NCI-H2196 (cell line): Measurements from ENCODE around the gene CLEC14A.

Source experiments
- DNase-seq: peaks from one replicate; lab custom pipeline; 2025; ENCODE audit not compliant: unreplicated experiment; lab: John Stamatoyannopoulos, UW

Gene CLEC14A, protein sequence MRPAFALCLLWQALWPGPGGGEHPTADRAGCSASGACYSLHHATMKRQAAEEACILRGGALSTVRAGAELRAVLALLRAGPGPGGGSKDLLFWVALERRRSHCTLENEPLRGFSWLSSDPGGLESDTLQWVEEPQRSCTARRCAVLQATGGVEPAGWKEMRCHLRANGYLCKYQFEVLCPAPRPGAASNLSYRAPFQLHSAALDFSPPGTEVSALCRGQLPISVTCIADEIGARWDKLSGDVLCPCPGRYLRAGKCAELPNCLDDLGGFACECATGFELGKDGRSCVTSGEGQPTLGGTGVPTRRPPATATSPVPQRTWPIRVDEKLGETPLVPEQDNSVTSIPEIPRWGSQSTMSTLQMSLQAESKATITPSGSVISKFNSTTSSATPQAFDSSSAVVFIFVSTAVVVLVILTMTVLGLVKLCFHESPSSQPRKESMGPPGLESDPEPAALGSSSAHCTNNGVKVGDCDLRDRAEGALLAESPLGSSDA

GRCh38 chr14:38255673-38256532 is at the start of gene CLEC14A:
TSS of gene CLEC14A (minus strand) at chr14:38256093. CDS start at chr14:38256022, 71 bp downstream.
- no peak for DNase-seq

- no peak for DNase-seq
These were observed 47.1 kb upstream of the CLEC14A start for GRCh38 chr14:38302966-38303365.

DNA sequence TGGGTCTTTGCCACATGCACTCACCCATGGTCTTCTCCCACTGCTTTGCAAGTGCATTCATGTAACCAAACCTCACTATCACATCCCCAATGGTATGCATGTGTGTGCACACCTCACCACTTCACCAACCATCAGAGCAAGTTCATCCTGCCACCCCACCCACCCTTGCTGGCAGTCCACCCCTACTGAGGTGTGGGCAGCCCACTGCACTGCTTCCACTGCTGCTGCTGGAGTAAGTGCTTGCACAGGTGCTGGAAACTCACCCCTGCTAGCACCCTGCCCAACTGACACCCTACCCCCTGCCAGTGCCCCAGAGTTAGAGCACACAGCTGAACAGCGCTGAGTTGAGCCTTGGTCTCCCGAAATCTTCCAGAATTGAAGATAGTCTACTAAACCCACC is 46.1 kb upstream of the CLEC14A start:
- DNase-seq: no peak

DNA sequence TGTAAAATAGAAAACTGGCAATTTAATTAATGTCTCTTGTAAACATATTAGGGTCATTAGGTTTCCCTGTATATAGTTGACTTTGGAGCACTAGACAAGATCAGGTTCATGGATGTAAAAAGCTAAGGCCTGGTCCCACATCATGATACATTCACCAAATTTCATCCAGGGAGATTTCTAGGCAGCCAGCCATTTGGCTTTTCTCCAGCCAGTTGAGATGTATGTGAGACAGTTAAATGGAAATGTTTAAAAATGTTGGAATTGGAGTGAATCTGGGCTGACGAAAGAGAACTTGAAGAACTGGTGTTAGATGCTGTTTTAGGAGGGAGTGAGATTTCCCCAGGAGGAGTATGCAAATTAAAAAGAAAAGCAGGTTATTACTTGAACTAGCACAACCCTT is 41.8 kb upstream of the CLEC14A start:
- DNase-seq: no peak

GRCh38 chr14:38291681-38292467 is 36.0 kb upstream of the CLEC14A start:
- DNase-seq: no peak

- no peak for DNase-seq
These were observed 34.8 kb upstream of the CLEC14A start for GRCh38 chr14:38290601-38291188.

DNA sequence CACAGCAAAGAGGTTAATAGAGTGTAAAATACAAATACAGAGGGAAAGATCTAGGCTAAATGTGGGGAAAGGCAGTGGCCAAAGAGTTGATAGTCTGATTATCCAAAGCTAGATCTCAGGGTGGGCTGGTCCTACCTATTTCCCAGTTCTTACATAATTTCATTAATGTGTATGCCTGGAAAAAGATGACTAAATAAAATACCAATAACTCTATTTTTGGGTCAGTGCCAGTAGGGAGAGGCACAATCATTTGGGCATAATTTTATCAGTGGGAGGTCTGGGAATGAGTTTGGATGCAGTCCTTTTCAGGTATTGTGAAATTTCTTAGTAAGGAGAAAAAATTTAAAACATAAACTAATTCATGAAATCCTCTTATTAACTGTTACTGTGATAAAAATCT is 30.6 kb upstream of the CLEC14A start:
- no peak for DNase-seq

GRCh38 chr14:38285962-38286361 is 30.1 kb upstream of the CLEC14A start:
- DNase-seq: no peak

GRCh38 chr14:38282936-38283335 is 27.0 kb upstream of the CLEC14A start:
- DNase-seq: no peak

DNA sequence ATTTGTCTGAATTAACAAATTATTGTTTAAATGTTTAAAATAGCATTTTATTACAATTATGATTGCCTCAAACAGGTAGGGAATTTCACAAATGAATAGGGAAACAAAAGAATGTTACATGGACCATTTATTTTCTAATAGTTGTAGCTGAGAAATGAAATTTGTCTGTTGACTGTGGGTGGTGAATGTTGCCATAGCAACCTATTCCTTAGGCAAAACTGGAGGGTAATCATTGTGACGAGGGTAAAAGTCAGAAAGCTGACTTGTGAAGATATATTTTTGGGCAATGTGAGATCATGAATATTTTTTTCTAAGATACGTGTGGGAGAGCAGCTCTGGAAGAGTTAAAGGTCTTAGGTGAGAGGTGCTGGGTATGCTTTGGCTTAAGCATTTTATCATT is 24.2 kb upstream of the CLEC14A start:
- DNase-seq: no peak

DNA sequence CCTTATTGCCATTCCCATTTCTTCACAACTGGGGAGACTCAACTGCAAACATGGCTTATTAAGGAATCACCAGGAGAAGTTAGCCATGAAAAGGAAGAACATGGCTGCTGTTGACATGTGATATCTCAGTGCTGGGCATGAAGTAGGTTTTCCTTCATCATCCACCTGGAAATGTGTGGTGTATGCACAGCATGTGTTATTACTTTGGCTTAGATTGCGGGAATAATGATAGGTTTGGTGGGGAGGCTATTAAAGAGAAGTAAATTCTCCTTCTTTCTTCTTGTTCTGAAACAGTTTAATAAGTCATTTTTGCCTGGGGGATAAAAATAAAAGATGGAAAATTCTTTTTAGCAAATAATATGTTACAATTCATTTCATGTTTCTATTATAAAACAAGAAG is 23.7 kb upstream of the CLEC14A start:
- no peak for DNase-seq

- no peak for DNase-seq
These were observed 22.1 kb upstream of the CLEC14A start for GRCh38 chr14:38278035-38278434.

- DNase-seq: no peak
These were observed 7.0 kb upstream of the CLEC14A start for GRCh38 chr14:38262844-38263243.

DNA sequence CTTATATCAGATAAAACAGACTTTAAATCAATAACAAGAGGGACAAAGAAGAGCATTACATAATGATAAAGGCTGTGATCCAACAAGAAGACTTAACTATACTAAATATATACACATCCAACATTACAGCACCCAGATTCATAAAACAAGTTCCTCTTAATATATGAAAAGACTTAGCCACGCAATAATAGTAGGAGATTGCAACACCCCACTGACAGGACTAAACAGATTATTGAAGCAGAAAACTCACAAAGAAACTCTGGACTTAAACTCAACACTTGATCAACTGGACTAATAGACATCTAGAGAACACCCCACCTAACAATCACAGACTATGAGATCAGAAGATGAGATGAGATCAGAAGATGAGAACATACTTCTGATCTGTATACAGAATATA is 5.7 kb upstream of the CLEC14A start:
- DNase-seq: no peak

GRCh38 chr14:38257507-38257906 is 1.6 kb upstream of the CLEC14A start:
- DNase-seq: no peak

GRCh38 chr14:38256533-38256840 is 594 bp upstream of the CLEC14A start:
- no peak for DNase-seq

GRCh38 chr14:38255408-38255672 is 553 bp downstream of the CLEC14A start:
- no peak for DNase-seq

DNA sequence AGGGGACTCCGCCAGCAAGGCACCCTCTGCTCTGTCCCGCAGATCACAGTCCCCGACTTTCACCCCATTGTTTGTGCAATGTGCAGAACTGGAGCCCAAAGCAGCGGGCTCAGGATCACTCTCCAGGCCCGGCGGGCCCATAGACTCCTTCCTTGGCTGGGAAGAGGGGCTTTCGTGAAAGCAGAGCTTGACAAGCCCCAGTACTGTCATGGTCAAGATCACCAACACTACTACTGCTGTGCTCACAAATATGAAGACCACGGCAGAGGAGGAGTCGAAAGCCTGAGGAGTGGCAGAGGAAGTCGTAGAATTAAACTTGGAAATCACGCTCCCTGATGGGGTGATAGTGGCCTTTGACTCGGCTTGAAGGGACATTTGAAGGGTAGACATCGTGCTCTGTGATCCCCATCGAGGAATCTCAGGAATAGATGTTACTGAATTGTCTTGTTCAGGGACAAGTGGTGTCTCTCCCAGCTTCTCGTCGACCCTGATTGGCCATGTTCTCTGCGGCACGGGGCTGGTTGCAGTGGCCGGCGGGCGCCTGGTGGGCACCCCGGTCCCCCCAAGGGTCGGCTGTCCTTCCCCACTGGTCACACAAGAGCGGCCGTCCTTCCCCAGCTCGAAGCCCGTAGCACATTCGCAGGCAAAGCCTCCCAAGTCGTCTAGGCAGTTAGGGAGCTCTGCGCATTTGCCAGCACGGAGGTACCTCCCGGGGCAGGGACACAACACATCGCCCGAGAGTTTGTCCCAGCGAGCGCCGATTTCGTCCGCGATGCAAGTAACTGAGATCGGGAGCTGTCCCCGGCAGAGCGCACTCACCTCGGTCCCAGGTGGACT is 1.1 kb downstream of the CLEC14A start:
- no peak for DNase-seq

GRCh38 chr14:38253676-38254075 is 2.2 kb downstream of the CLEC14A start:
- no peak for DNase-seq

- DNase-seq: no peak
These were observed 3.7 kb downstream of the CLEC14A start for GRCh38 chr14:38252066-38252710.
